Cardiac fibroblast (primary cell): ENCODE results near the gene SSBP3.

ENCODE experiments used
- DNase-seq, 2 donors: peaks; one replicate each; pipeline versions ENCODE4 v3.0.0 to v3.0.0-alpha.2; 2010; ENCODE audit warnings: low read depth in 2 of 2
- H3K4me3 ChIP-seq, 2 donors: replicated peaks in 1 of 2; 1 replicate in 1 of 2; 2 replicates in 1 of 2; pipeline ENCODE4 v1.5.1; 2011; ENCODE audit warnings: low read depth in 2 of 2, low read length in 2 of 2, mild to moderate bottlenecking in 2 of 2, moderate library complexity in 1 of 2
- TF ChIP-seq, protein P1 (sequence below): IDR thresholded peaks from one replicate; pipeline ENCODE4 v1.5.1; 2011; ENCODE audit warnings: low read depth, mild to moderate bottlenecking, low read length, inconsistent platforms

The SSBP3 gene

DNA sequence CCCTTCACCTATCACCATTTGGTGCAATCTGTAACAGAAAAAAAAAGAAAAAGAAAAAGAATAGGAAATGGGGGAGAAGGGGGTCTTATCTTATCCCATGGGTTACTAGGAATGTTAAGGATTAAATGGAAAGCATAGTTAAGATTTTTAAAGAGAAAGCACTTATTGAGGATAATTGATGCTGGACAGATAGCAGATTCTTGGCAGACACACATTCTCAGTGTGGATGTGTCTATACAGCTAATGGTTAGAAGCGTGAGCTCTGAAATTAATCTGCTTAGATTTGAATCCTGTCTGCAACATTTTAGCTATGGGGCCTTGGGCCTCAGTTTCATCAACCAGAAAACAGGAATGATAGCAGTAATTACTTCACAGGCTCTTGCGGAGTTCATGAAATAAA is 67.1 kb downstream of the SSBP3 start:
- TF ChIP-seq, protein P1, sequence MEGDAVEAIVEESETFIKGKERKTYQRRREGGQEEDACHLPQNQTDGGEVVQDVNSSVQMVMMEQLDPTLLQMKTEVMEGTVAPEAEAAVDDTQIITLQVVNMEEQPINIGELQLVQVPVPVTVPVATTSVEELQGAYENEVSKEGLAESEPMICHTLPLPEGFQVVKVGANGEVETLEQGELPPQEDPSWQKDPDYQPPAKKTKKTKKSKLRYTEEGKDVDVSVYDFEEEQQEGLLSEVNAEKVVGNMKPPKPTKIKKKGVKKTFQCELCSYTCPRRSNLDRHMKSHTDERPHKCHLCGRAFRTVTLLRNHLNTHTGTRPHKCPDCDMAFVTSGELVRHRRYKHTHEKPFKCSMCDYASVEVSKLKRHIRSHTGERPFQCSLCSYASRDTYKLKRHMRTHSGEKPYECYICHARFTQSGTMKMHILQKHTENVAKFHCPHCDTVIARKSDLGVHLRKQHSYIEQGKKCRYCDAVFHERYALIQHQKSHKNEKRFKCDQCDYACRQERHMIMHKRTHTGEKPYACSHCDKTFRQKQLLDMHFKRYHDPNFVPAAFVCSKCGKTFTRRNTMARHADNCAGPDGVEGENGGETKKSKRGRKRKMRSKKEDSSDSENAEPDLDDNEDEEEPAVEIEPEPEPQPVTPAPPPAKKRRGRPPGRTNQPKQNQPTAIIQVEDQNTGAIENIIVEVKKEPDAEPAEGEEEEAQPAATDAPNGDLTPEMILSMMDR = no peak
- no peak for DNase-seq
- no peak overlapping the region for H3K4me3 ChIP-seq

DNA sequence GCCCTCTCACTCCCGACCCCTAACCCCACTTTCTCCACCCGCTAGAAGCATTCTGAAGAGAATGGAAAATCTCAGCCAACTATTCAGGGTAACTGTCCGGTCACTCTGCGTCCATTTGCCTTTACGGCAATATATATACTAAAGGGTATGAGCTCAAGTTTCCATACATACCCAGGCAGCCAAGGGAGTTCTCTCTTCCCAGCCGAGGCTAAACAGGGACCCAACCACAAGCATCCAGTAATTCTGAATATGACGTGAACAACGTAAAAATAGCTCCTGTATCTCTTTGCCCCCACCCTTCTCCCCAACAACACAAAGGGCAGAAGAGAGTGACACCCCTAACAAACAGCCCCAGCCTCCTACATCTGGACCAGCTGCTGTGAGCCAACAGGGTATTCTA is 67.7 kb downstream of the SSBP3 start:
- no peak overlapping the region for H3K4me3 ChIP-seq
- TF ChIP-seq, protein P1 = no peak
- DNase-seq = no peak

DNA sequence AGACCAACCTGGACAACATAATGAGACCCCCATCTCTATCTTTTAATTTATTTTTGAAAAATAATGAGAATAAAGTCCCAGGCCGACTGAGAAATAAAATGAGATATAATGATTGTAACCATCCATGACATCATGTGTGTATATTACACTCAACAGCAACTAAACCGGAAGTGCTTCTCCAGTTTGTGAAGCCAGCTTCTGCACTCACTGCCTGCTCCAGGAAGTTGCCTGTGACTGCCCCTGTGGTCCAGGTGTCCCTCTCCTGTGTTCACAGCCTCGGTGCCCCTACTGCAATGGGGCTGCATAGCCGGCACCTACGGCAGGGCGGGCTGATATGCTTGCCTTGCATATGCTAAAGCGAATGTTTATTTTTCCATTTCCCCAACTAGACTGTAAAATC is 68.3 kb downstream of the SSBP3 start:
- peak; percentile 33 to 35 for DNase-seq
- TF ChIP-seq, protein P1 = no peak
- H3K4me3 ChIP-seq = no peak overlapping the region

DNA sequence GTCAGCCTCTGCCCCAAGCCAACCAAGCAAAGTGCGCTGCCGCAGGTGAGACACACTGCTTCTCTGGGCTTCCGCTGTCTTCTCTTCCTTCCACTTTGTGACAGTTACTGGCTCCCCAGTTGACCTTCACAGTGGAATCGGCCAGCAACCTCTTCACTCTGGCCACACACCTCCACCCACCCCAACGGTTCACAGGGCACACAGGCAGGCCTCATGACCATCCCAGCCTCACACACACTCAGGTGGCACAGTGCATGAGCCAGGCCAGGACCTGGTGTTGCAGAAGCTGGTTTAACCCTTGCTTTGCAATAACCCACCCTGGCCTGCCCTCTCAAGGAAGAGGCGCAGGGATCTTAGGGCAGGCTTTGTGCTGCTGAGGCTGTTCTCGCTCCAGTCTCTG is 69.2 kb downstream of the SSBP3 start:
- TF ChIP-seq, protein P1 = no peak
- no peak overlapping the region for H3K4me3 ChIP-seq
- DNase-seq = no peak

DNA sequence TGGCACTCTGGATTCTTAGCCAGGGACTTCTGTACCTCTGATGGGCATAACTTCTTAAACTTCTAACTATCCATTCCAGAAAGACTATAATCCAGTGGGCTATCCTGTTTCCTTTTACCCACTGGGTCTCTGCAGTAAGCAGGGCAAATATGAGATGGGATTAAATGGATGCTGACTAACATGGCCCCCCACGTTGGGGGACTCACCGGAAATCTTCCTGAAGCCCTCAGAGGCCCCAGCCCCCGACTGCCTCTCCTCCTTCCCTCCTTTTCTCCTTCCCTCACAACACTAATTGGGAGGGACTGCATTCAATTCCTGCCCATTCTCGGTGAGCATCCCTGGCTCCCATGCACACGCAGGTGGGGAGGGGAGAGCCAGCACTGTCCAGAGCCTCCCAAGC is 70.1 kb downstream of the SSBP3 start:
- no peak for DNase-seq
- H3K4me3 ChIP-seq = no peak overlapping the region

DNA sequence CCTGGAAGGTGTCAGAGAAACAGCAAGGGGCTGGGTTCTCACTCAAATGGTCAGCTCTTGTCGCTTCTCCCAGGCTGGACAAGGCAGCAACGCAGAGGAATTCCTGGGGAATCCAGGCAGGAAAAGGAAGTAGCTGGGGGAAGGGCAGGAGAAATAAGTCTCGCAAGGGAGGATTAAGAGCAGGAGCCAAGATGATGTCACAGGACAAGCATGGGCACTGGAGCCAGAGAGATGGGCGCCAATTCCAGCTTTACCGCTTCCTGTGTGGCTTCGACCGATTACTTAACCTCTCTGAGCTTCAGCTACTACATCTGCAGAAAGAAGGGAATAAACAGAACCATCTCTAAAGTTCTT is 70.5 kb downstream of the SSBP3 start:
- TF ChIP-seq, protein P1 = no peak
- H3K4me3 ChIP-seq = peak overlapping the region; percentile 23 to 45
- peak; percentile 94 to 96 for DNase-seq

More for the DNA sequence above, 70.1 kb downstream of the SSBP3 start:
- TF ChIP-seq, protein P1 = no peak

DNA sequence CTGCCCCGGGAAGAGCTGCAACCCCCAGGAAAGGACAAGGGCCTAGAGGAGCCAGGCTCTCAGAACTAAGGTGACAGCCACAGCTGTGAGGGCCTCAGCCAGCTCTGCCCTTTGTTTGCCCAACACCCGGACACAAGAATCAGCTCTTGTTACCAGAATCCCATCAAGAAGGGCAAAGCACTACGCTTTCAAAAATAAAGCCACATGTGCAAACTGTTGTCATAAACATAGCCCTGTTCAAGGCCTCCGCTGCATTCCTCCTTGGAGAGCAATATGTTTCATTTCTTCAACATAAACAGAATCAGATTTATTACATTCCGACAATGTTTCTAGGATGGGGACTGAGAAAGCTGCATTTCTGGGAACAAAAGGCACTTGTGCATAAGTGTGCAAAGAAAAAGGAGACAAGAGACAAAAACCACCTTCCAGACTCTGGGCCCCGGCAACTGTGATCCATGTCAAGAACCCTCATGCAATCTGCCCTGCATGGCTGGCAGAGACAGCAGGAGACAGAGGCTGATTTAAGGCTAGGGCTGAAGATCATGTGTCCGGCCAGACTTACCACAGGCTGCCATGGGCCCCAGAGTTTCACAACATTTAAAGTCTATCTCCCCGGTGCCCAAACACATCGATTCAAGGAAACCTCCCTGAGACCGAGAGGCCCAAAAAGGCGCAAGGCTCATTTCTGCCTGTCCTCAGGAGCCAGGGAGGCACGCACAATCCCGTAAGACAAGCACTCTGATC is 71.0 kb downstream of the SSBP3 start:
- peak; percentile 38 to 85 for DNase-seq
- peak overlapping the region; percentile 23 to 45 for H3K4me3 ChIP-seq
- TF ChIP-seq, protein P1 = no peak
